NT2/D1 (cell line): Measurements from ENCODE around the gene SFXN3.

Experiments used
- SUZ12 ChIP-seq: IDR thresholded peaks from 2 replicates; pipeline ENCODE4 v1.6.1; 2011; ENCODE audit not compliant: insufficient read length, insufficient read depth; ENCODE audit errors: extremely low read depth
- YY1 ChIP-seq: IDR thresholded peaks from 2 replicates; pipeline ENCODE4 v1.6.1; 2011; ENCODE audit not compliant: insufficient read length, insufficient read depth
- ZNF274 ChIP-seq: IDR thresholded peaks from 2 replicates; pipeline ENCODE4 v1.6.1; 2011; ENCODE audit warnings: mild to moderate bottlenecking, low read depth, low read length

DNA sequence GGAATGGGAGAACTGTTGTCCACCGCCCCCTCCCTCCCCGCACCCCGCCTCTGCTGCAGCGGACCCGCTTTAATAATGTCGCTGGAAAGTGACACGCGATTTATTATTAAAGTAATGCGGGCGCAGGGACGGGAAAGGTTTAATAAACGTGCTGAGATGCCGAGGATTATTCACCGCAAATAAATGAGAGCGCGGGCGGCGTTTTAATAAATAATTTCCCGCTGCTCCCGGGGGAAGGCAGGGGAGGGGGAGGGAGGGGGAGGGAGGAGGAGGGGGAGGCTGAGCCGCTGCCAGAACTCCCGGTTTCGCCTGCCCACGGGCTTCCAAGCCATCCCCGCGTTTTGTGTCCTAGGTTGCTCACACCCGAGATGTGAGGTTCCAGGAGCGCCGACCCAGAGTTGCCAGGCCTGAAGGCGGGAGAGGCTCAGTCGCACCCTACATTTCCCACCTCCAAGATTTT is 35.9 kb downstream of the SFXN3 start:
- TF ChIP-seq ZNF274 (no peak), SUZ12 (no peak), YY1 (no peak)
